Hypothalamus (tissue), 51 donors: ENCODE data around the gene PRSS22.

Source experiments
- DNase-seq, 51 donors: peaks; one replicate each; lab custom pipeline; 2025; lab: John Stamatoyannopoulos, UW

PRSS22 gene

DNA sequence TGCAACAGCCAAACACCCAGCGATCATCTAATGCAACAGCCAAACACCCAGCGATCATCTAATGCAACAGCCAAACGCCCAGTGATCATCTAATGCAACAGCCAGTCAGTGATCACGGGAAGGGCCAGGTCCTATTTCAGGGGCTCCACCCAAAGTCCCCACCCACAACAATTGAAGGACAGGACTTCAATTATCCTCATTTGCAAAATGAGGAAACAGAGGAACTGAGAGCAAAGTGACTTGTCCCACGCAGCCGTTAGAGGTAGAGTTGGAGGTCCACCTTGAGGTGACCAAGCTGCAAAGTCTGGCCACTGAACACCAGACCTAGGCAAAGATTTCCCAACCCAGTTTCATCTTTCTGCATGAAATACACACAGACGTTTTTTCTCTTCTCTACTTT, 24.2 kb downstream of the PRSS22 start:
- no peak for DNase-seq

DNA sequence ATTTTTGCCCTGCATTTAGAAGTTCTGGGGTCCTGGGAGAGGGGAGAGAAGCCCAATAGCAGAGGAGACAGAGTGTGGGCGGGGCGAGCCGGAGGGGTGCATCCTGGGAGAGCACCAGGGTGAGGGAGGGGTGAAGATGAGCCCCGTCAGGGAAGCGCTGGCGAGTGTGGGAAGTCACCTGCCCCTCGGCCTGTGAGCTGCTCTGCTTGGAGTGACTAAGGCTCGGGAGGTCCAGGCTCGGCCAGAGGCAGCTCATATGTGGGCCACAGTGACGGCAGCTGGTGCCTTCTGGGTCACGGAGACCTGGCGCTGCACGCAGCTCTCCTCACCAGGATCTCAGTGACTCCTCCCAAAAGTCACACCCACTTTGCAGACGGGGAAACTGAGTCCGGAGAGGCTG, 26.8 kb downstream of the PRSS22 start:
- DNase-seq: no peak

DNA sequence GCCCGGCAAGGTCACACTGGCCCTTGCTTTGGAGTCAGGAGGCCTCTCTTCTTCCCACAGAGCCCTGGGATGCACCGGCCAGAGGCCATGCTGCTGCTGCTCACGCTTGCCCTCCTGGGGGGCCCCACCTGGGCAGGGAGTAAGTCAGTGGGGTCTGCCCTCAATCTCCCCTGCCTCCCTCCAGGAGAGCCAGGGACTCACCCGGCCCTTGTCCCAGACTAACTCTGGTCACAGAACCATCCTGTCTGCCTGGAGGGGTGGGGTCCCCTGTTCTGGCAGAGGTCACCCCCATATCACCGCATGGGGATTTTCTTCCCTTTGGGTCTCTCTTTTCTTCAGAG, 27.6 kb downstream of the PRSS22 start:
- DNase-seq: no peak

DNA sequence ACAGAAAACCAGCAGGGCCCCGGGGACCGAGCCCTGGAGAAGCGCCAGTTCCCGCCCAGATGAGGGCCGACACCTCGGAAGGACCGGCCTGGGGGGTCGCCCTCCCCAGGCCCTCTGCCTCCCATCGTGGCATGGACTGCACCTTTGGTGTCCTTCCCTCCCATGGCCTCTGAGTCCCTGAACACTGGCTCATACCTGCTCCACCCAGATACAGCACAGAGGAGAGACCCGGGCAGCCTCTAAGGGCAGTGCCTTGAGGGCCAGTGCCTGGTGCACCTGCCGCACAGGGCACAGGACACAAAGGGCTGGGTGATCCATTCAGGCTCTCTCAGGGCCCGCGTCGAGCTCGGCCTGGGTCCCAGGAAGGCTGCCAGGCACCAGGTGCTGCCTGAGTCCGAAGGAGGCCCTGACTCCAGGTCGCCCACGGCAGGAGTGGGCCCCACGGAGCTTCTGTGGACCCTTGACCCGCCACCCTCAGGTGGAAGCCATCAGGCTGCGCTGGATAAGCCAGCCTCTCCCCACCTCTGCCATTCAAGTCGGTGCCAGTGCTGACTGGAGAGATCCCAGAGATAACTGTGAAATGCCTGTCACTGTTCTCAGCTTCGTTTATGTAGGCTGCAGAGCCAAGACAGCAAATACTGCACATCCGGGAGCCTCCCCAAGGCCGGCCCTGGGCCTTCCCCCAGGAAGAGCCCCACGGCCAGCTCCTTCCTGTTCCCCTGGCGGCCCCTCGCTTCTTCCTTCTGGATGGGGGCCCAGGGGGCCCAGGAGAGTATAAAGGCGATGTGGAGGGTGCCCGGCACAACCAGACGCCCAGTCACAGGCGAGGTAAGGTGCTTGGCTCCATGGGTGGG, 28.2 kb downstream of the PRSS22 start, which contains the start of gene ZG16B:
Gene ZG16B, plus strand, starts transcription at position 803 of the 854 bp plus-strand sequence. CDS start 139 bp downstream, outside the sequence.
- no peak for DNase-seq

DNA sequence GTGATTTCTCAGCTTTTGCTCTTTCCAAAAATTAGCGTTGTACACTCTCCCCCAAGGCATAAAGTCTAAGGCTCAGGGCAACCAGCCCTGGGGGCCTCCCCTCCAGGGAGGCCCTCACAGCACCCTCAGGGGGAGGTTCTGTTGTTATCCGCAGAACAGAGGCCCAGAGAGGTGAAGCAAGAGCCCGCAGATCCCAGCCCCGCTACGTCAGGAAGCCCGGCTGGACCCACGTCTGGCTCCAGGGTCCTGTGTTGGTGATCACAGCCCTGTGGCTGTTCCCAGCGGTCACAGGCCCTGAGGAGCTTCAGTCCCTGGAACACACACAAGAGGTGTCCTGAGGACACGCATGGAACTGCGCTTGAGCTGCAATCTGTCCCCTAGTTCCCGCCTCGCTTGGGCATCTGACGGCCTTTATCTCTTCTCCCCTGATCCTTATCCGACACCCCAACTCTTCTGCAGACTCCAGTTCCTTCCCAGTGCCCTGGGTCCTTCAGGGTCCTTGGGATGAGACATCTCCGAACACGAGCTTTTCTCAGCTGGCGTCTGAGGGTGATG, 29.0 kb downstream of the PRSS22 start:
- DNase-seq: no peak

DNA sequence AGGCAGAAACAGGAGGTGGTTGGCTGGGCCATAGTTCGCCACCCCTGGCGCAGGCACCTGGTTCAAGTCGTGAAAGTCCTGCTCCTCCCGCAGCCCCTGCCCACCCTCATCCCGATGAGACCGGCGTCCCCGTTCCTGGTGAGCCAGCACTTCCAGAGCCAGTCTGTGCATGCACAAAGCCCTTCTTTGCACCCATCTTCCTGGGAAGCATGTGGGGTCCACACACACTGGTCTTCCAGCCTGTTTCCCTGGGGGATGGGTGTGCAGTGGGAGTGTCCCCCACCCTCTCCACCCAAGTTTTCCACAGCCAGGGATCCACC, 29.5 kb downstream of the PRSS22 start:
- DNase-seq: no peak

DNA sequence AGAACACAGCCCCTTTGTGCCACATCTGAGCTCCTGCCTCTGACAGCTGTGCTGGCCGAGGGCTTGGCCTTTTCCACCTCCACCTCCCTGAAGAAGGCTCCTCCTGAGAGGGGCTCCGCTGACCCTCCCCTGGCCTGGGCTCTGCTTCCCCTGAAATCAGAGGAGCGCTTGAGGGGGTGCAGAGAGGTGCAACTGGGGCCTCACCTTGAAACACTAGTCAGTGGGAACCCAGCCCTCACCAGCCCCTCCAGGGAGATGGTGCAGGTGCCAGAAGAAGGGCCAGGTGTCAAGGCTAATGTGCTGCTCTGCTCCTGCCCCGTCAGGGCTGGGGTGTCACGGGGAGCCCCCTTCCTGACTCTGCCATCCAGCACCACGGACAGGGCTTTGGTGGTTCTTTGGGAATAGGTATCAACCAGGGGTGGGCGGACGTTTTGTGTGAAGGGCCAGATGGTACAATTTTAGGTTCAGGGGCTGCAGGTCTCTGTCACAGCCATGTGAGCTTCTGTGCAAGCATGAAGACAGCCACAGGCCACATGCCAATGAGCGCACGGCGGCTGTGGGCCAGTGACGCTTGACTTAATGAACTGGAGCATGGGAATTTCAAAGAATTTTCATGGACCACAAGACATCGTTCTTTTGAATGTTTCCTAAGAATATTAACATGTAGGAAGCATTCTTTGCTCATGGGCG, 30.0 kb downstream of the PRSS22 start:
- no peak for DNase-seq

DNA sequence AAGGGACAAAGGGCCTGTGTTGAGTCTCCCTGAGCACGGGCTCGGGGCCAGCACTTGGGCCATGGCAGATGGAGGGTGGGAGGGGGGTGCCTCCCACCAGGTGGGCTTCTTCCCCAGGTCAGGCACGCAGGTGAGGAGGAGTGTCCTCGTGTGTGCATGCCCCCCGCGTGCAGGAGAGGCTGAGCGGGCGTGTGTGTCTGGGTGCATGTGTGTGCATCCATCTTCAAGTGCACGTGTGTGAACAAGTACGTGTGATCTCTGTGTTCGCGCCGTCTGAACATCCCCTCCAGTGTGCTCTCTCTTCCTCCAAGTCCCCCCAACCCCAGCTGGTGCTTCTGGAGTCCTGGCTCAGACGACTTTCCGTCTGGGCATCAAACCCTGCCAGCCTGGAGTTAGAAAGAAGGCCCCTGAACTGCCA, 30.6 kb downstream of the PRSS22 start:
- peak in 2 of 51 donors; percentile 2 to 15 for DNase-seq

DNA sequence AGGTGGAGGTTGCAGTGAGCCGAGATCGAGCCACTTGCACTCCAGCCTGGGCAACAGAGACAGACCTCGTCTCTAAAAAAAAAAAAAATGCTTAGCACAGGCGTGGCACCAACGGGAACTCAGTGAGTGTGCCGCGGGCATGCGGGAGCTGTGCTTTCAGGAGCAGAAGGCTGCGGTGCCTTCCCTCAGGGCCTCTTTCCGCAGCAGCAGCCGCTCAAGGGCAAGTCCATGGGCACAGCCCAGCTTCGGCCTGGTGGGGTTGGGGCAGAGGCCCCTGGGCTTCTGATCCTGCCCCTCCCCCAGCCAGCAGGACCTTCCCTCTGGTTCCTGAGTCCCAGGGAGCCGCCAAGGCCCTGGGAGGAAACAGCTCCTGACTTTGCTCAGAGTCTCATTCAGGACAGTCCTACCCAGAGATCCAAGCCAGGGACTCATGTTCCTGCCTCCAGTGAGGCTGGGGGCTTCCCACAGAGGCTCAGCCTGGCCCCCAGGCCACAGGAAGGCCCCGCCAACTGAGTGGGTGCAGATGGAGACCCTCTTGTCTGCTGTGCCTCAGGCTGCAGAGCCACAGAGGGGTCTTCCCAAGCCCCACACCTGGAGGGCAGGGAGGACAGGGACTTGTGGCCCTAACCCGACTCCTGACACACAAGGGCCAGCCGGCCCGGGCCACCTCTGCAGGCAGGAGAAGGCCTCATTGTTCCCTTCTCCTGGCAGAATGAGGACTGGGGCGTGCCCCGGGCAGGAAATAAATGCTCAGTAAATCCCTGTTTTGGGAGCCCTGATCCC, 31.2 kb downstream of the PRSS22 start:
- DNase-seq: no peak

DNA sequence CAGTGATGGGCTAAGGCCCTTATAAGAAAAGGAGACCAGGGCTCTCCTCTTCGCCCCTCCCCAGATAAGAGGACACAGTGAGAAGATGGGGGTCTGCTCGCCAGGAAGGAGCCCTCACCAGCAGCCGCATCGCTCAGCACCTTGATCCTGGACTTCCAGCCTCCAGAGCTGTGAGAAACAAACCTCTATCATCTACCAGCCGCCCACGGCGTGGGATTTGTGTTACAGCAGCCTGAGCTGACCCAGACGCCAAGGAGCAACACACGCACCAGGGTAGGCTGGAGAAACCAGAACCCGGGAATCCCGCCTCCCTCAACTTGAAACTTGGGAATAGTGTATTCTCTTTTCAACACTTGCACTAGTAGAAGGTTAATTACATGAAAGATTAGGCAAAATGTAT, 32.1 kb downstream of the PRSS22 start:
- DNase-seq: no peak

DNA sequence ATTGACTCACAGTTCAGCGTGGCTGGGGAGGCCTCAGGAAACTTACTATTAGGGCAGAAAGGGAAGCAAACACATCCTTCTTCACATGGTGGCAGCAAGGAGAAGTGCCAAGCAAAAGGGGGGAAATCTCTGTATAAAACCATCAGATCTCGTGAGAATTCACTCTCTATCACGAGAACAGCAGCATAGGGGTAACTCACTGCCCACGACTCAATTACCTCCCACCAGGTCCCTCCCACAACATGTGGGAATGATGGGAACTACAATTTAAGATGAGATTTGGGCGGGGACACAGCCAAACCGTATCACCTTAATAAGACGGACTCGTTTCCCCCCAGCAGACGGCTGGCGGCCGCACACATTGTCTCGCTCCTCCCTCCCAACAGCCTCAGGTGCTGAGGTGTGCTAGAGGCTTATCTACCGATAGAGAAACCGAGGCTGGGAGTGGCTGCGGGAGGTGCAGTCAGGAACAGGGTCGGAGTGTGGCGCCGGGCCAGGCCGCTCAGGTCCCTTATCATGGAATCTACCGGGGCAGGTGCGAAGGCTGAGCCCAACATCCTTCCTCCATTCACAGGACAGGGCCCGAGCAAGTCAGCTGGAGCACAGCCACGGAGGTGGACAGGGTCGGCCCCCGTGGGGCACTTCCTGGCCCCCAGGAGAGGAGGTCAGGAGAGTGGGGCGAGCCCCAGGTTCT, 32.8 kb downstream of the PRSS22 start:
- no peak for DNase-seq

DNA sequence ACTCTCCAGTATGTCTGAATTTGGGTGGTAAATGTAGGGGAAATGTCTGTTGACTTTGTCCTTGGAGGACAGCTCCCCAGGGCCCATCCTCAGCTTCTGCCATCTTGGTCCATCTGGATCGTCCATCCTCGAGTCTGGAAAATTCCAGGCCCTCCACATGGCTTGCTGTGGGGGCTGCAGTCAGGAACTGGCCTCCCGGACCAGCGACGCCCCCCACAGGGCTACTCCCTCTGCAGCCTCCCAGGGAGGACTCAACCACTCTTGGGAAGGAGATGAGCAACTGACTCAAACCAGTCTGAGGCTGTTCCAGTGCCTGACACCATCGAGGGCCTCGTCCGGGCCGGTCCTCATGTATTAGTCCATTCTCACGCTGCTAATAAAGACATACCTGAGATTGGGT, 33.3 kb downstream of the PRSS22 start:
- DNase-seq: no peak

DNA sequence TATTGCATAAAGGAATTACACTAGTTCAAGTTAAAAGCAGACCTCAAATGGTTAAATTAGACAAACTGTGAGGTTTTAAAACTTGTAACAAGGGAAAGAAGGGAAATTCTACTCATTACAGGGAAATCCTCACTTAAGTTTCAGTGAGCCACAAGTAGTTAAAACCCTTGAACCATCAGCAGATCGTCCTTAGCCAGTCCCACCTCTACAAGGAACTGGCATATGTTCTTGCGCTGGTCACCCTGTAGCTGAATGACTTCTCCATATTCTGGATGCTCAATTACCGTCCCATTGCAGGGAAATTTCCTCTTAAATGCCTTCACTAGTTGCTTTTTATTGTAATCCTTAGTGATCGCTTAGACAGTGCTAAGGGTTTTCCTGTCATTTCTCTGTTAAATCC, 35.5 kb downstream of the PRSS22 start:
- no peak for DNase-seq

DNA sequence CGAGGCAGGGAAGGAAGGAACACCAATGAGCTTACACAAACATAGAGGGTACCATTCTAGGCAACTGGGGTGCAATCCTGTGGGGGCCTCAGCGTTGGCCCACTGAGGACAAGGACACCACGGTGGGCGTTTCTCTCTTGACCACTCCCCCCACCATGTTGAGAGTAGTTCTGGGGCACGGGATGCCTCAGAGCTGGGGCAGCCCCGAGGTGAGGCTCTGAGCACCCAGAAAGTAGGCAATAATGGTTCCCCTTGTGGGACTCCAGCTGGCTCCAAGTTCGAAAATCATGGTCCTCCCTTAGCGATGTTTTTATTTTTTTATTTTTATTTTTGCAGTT, 35.8 kb downstream of the PRSS22 start:
- no peak for DNase-seq

DNA sequence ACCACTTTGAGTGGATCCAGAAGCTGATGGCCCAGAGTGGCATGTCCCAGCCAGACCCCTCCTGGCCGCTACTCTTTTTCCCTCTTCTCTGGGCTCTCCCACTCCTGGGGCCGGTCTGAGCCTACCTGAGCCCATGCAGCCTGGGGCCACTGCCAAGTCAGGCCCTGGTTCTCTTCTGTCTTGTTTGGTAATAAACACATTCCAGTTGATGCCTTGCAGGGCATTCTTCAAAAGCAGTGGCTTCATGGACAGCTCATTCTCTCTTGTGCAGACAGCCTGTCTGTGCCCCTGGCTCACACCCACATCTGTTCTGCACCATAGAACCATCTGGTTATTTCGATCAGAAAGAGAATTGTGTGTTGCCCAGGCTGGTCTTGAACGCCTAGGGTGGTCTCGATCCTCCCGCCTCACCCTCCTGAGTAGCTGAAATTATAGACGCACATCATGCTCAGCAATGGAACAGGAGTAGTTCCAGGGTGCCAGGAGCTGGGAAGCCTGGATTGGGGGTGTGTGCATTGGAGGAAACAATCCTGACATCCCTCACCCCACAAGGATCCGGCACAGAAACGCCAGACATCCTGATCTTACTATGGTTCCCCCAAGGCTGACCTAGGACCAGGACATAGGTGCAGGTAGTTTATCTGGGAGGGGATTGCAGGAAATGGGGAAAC, 36.3 kb downstream of the PRSS22 start:
- DNase-seq: no peak

DNA sequence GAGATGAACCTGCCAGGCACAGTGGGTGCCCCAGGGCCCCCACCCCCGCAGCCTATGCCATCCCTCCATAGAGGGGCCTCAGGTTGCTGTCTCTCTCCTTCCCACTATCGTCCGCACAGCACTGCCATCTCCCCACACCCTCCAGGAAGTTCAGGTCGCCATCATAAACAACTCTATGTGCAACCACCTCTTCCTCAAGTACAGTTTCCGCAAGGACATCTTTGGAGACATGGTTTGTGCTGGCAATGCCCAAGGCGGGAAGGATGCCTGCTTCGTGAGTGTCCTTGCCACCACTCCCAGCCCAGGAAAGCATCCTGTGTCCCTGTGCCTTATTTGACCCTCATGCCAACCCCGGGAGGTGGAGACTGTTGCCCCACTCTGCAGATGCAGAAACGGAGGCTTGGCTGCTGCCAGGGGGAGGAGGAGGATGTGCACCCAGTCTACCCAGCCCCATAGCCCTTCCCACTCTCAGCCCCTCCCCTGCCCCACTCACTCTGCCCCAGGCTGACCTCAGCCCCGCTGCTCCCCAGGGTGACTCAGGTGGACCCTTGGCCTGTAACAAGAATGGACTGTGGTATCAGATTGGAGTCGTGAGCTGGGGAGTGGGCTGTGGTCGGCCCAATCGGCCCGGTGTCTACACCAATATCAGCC, 37.0 kb downstream of the PRSS22 start:
- no peak for DNase-seq

DNA sequence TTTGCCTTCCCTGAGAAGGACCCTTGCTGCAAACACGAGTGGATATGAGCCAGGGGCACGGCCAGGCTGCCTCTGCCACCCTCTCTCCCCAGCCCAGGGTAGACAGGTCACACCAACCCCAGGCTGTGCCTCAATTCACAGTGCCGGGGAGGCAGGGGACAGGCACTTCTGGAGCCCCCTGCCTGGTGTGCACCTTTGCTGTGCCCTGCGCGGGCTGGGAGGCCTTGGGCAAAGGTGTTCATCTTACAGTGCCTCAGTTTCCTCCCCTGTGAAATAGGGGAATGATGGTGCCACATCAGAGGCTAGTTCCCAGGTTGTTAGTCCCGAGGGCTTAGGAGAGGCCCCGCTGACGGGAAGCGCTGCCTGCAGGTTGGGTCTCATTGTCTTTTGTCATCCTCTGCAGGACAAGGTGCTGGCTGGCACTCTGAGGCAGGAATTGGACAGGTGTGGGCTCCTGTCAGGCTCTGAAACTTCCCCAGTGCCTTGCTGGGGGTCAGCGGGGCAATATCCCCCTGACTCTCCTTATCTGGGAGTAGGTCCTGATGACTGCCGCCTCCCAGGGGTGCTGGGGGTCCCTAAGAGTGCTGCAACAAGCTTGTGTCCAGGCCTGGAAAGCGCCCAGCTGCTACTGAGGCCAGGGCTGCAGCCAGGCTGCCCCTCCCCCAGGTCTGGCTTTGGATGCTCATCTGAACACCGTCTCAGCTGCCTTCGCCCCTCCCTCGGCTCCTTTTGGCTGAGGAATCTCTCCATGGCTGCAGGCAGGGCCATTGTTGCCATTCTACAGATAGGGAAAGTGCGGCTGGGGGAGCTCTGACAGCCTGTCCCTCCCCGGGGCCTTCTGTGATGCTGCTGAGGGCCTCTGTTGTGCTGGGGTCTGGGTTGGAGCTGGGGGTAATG, 37.8 kb downstream of the PRSS22 start:
- no peak for DNase-seq

DNA sequence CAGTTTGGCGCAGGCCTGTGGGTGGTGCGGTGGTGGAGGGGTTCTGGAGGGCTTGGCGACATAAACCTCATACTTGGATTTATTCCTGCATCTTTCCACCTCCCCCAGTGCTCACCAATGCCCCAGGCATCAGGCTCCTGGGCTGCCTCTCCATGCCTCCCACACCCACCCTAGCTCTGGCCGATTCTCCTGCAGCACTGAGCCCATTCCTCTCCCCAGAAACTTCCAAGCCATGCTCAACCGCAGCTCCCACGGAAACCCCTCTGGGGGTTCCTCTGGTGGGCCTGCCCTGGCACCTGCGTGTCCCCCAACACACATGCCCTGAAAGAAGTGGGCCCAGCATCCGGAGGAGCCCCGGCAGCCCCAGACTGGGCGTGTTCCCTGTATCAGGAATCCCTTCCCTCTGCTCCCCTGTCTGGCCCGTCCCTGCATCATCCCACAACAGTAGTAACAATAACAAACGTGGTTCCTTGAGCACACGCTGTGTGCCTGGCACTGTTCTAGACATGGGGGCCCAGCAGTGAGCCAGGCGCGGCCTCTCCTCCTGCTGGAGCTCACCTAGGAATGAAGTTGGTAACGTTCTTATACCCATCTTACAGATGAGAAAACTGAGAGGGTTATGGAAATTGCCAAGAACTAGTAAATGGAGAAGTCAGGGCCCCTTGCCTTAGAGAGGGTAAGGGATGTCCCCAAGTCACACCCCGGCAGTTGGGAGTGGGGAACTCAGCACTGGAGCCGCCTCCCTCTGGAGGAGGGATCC, 38.6 kb downstream of the PRSS22 start:
- no peak for DNase-seq
